Measurements from ENCODE around the gene CLCN5. TPM values are rescaled to one million over a fixed set of nuclear protein-coding genes. Genes with fewer than 3 reads are reported as not detected.

Gene CLCN5
- total RNA-seq, 4 donors from 2014 or later, result 3.7 to 8.2 (median 5.5) TPM

- H3K27ac ChIP-seq, result no peak overlapping the region
- H3K4me3 ChIP-seq, result no peak overlapping the region
- WGBS, 2 donors (ENCODE audit: low coverage in 1 of 2), result 55% methylated on average over 3 of the region's 3 CpGs; no CpG with 5 or more reads in 1 of the 2 donors
- no peaks in the 10 kb centered on the region for H3K27me3 ChIP-seq
- TF ChIP-seq CTCF (IDR thresholded peaks at IDR 0.05) (no peak), POLR2A (IDR thresholded peaks at IDR 0.05) (no peak), POLR2AphosphoS5 (IDR thresholded peaks at IDR 0.05) (no peak), EP300 (IDR thresholded peaks at IDR 0.05; ENCODE audit: low read depth) (no peak)
- H3K4me1 ChIP-seq, result no peaks in the 10 kb centered on the region
- intact Hi-C loops (cut with DNase I; ENCODE audit: low total_unique reads), result no loop called here
- H3K36me3 ChIP-seq, result no peaks in the 10 kb centered on the region
- H3K9me3 ChIP-seq, result no peaks in the 10 kb centered on the region
- in situ Hi-C loops (cut with MboI; ENCODE audit: low pct_ligation_motif_present in 1 of 4, low pct_unique_long_range_greater_than_20kb in 1 of 4, low sequenced_read_pairs in 3 of 4), result loop anchor here in 2 of 4 donors (10.0 to 25.0 kb wide), 3 partner anchors 174 to 674 kb away; no protein-coding TSS in a partner anchor
- DNase-seq, result no peak
These were observed 9.5 kb upstream of the CLCN5 start for GRCh38 chrX:49912861-49913260.

GRCh38 chrX:49915361-49916222, 6.8 kb upstream of the CLCN5 start:
- 22 to 30% methylated on average over 2 to 8 of the region's 8 CpGs for WGBS, 2 donors (ENCODE audit: low coverage in 1 of 2)
- Histone ChIP-seq H3K4me3 (no peak overlapping the region), H3K36me3 (no peaks in the 10 kb centered on the region), H3K27ac (no peak overlapping the region), H3K27me3 (no peaks in the 10 kb centered on the region), H3K9me3 (no peaks in the 10 kb centered on the region), H3K4me1 (no peaks in the 10 kb centered on the region)
- peak; percentile 33 for DNase-seq
- in situ Hi-C loops (cut with MboI; ENCODE audit: low pct_ligation_motif_present in 1 of 4, low pct_unique_long_range_greater_than_20kb in 1 of 4, low sequenced_read_pairs in 3 of 4), result loop anchor here in 2 of 4 donors (10.0 to 25.0 kb wide), 3 partner anchors 172 to 672 kb away; no protein-coding TSS in a partner anchor
- intact Hi-C loops (cut with DNase I; ENCODE audit: low total_unique reads), result no loop called here
- TF ChIP-seq POLR2A (IDR thresholded peaks at IDR 0.05) (no peak), POLR2AphosphoS5 (IDR thresholded peaks at IDR 0.05) (no peak), EP300 (IDR thresholded peaks at IDR 0.05; ENCODE audit: low read depth) (no peak), CTCF (IDR thresholded peaks at IDR 0.05) (peak; percentile 56 to 88 (median 70))

GRCh38 chrX:49919617-49920016, 2.8 kb upstream of the CLCN5 start:
- Histone ChIP-seq H3K4me3 (no peak overlapping the region), H3K4me1 (peaks cover 0 to 5% (median 1%) of the 10 kb centered on the region in 4 donors), H3K9me3 (no peaks in the 10 kb centered on the region), H3K27me3 (no peaks in the 10 kb centered on the region), H3K36me3 (no peaks in the 10 kb centered on the region), H3K27ac (no peak overlapping the region)
- in situ Hi-C loops (cut with MboI; ENCODE audit: low pct_ligation_motif_present in 1 of 4, low pct_unique_long_range_greater_than_20kb in 1 of 4, low sequenced_read_pairs in 3 of 4), result loop anchor here in 2 of 4 donors (10.0 to 25.0 kb wide), 3 partner anchors 168 to 668 kb away; no protein-coding TSS in a partner anchor
- no peak for TF ChIP-seq POLR2AphosphoS5 (IDR thresholded peaks at IDR 0.05)
- TF ChIP-seq POLR2A (IDR thresholded peaks at IDR 0.05), result no peak
- peak; percentile 50 to 84 (median 68) for TF ChIP-seq CTCF (IDR thresholded peaks at IDR 0.05)
- TF ChIP-seq EP300 (IDR thresholded peaks at IDR 0.05; ENCODE audit: low read depth), result no peak
- peak; percentile 22 for DNase-seq
- WGBS, 2 donors (ENCODE audit: low coverage in 1 of 2), result 19 to 20% methylated on average over 7 to 8 of the region's 8 CpGs
- intact Hi-C loops (cut with DNase I; ENCODE audit: low total_unique reads), result no loop called here

- H3K4me1 ChIP-seq, result peaks cover 0 to 5% (median 1%) of the 10 kb centered on the region in 4 donors
- intact Hi-C loops (cut with DNase I; ENCODE audit: low total_unique reads) (no loop called here), in situ Hi-C loops (cut with MboI; ENCODE audit: low pct_ligation_motif_present in 1 of 4, low pct_unique_long_range_greater_than_20kb in 1 of 4, low sequenced_read_pairs in 3 of 4) (loop anchor here in 2 of 4 donors (25.0 kb wide), 2 partner anchors 166 to 666 kb away; no protein-coding TSS in a partner anchor)
- H3K27me3 ChIP-seq, result no peaks in the 10 kb centered on the region
- H3K36me3 ChIP-seq, result no peaks in the 10 kb centered on the region
- 80% methylated on average over 2 of the region's 2 CpGs; no CpG with 5 or more reads in 1 of the 2 donors for WGBS, 2 donors (ENCODE audit: low coverage in 1 of 2)
- H3K9me3 ChIP-seq, result no peaks in the 10 kb centered on the region
- H3K4me3 ChIP-seq, result no peak overlapping the region
- H3K27ac ChIP-seq, result no peak overlapping the region
- DNase-seq, result no peak
- TF ChIP-seq CTCF (IDR thresholded peaks at IDR 0.05), result no peak
- no peak for TF ChIP-seq POLR2A (IDR thresholded peaks at IDR 0.05)
- TF ChIP-seq EP300 (IDR thresholded peaks at IDR 0.05; ENCODE audit: low read depth), result no peak
- TF ChIP-seq POLR2AphosphoS5 (IDR thresholded peaks at IDR 0.05), result no peak
These were observed 1.3 kb upstream of the CLCN5 start for GRCh38 chrX:49921109-49921508.
